ENCODE results near the gene KDF1.

GRCh38 chr1:26923711-26924110, 36.6 kb downstream of the KDF1 start:
- no peak for TF ChIP-seq CTCF (IDR thresholded peaks at IDR 0.05; ENCODE audit: borderline replicate concordance, extremely low read depth, low read length, poor library complexity, severe bottlenecking)
- no peak for TF ChIP-seq EZH2 (IDR thresholded peaks at IDR 0.05; ENCODE audit: borderline replicate concordance, low read depth, low read length, severe bottlenecking)

Data from DND-41 (cell line).